ENCODE results near the gene ALPI. TPM values are rescaled to one million over a fixed set of nuclear protein-coding genes. Genes with fewer than 3 reads are reported as not detected.

The ALPI gene
- total RNA-seq, 1 donor from 2014 or later = not detected

GRCh38 chr2:232498452-232498851 lies 42.5 kb downstream of the ALPI start:
- no peak for DNase-seq (ENCODE audit: low read depth)
- Histone ChIP-seq H3K36me3 (ENCODE audit: control insufficient read depth, insufficient read depth, low read length) (no peaks in the 10 kb centered on the region), H3K27me3 (ENCODE audit: control insufficient read depth, insufficient read depth, low read length) (peaks cover 61% of the 10 kb centered on the region), H3K4me3 (ENCODE audit: low read depth, low read length) (no peak overlapping the region)
- TF ChIP-seq, protein P1, sequence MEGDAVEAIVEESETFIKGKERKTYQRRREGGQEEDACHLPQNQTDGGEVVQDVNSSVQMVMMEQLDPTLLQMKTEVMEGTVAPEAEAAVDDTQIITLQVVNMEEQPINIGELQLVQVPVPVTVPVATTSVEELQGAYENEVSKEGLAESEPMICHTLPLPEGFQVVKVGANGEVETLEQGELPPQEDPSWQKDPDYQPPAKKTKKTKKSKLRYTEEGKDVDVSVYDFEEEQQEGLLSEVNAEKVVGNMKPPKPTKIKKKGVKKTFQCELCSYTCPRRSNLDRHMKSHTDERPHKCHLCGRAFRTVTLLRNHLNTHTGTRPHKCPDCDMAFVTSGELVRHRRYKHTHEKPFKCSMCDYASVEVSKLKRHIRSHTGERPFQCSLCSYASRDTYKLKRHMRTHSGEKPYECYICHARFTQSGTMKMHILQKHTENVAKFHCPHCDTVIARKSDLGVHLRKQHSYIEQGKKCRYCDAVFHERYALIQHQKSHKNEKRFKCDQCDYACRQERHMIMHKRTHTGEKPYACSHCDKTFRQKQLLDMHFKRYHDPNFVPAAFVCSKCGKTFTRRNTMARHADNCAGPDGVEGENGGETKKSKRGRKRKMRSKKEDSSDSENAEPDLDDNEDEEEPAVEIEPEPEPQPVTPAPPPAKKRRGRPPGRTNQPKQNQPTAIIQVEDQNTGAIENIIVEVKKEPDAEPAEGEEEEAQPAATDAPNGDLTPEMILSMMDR (IDR thresholded peaks at IDR 0.05; ENCODE audit: insufficient read depth, low read length, poor library complexity, severe bottlenecking) = no peak

DNA sequence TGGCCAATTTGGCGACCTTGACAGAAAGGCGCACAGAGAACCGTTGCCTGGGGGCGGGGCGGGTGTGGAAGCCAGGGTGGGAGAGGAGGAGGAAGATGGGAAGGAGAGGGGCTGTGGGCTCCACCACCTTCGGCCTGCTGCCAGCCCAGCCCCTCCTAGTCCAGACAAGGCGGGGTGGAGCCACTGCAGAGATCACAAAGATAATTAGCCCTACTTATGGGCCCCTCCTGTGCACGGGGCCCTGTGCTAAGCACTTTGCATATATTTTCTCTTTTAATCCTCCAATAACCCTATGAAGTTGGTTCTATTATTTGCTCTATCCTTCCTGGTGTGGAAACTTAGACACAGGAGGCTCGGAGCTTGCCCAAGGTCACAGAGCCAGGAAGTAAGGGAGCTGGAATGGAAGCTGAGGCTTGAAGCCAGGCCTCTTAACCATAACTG lies 45.4 kb downstream of the ALPI start:
- Histone ChIP-seq H3K36me3 (ENCODE audit: control insufficient read depth, insufficient read depth, low read length) (no peaks in the 10 kb centered on the region), H3K27me3 (ENCODE audit: control insufficient read depth, insufficient read depth, low read length) (peaks cover 85% of the 10 kb centered on the region), H3K4me3 (ENCODE audit: low read depth, low read length) (no peak overlapping the region)
- TF ChIP-seq, protein P1 (IDR thresholded peaks at IDR 0.05; ENCODE audit: insufficient read depth, low read length, poor library complexity, severe bottlenecking) = no peak
- DNase-seq (ENCODE audit: low read depth) = no peak

DNA sequence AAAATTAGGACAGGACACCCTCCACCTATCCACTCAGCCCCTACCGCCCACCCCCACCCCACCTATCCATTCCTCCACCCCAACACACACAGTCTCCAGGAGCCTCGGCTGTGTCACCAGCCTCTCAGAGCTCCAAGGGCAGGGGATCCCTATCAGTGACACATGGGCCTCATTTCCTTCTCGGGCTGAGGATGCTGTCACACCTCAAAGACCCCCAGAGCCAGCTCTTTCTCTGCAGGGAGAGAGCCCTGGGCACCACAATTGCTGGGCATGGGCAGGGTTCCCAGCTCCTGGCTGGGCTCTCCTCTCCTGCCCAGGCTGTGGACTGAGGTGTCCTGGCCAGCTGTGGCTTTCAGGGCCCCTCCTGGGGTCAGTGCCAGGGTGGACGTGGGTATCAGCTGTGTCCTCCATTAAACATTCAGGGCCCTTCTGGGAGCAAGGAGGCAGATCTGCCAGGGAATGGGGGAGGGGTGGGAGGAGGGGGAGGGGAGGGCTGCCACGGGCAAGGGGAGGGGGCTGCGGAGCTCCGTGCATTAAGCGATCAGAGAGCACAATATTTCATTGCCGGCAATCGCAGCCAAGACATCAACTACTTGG lies 45.9 kb downstream of the ALPI start:
- Histone ChIP-seq H3K27me3 (ENCODE audit: control insufficient read depth, insufficient read depth, low read length) (peaks cover 85% of the 10 kb centered on the region), H3K4me3 (ENCODE audit: low read depth, low read length) (no peak overlapping the region), H3K36me3 (ENCODE audit: control insufficient read depth, insufficient read depth, low read length) (no peaks in the 10 kb centered on the region)
- DNase-seq (ENCODE audit: low read depth) = no peak
- TF ChIP-seq, protein P1 (IDR thresholded peaks at IDR 0.05; ENCODE audit: insufficient read depth, low read length, poor library complexity, severe bottlenecking) = no peak

DNA sequence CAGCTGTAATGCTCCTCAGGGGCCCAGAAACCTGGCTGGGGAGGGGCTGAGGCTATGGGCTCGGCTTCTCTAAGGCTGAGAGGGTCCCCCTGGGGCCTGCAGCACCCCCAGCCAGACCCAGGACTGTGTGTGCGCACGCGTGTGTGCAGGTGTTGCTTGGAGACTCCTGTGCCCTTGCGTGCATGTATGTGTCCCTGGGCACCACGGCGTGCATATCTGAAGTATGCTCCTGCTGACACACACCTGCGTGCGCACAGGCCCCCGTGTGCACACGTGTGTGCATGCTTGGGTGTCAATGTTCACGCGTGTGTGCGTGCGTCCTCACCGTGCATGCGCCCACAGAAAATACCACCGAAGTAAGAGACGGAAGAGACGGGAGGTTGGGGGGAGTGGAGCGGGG lies 46.6 kb downstream of the ALPI start:
- H3K27me3 ChIP-seq (ENCODE audit: control insufficient read depth, insufficient read depth, low read length) = peaks cover 87% of the 10 kb centered on the region
- no peak for DNase-seq (ENCODE audit: low read depth)
- TF ChIP-seq, protein P1 (IDR thresholded peaks at IDR 0.05; ENCODE audit: insufficient read depth, low read length, poor library complexity, severe bottlenecking) = no peak
- no peaks in the 10 kb centered on the region for H3K36me3 ChIP-seq (ENCODE audit: control insufficient read depth, insufficient read depth, low read length)
- H3K4me3 ChIP-seq (ENCODE audit: low read depth, low read length) = no peak overlapping the region

- peak overlapping the region; percentile 1 for H3K4me3 ChIP-seq (ENCODE audit: low read depth, low read length)
- TF ChIP-seq, protein P1 (IDR thresholded peaks at IDR 0.05; ENCODE audit: insufficient read depth, low read length, poor library complexity, severe bottlenecking) = no peak
- no peak for DNase-seq (ENCODE audit: low read depth)
- peaks cover 83% of the 10 kb centered on the region for H3K27me3 ChIP-seq (ENCODE audit: control insufficient read depth, insufficient read depth, low read length)
- H3K36me3 ChIP-seq (ENCODE audit: control insufficient read depth, insufficient read depth, low read length) = no peaks in the 10 kb centered on the region
Observed at GRCh38 chr2:232502911-232503808, 47.2 kb downstream of the ALPI start.
